AG04449 (cell line): ENCODE measurements around the gene MPZL1.

Experiments used
- CTCF ChIA-PET: fragments of 350-600 bp; formaldehyde crosslinking; extraction: SDS; loops from one replicate; lab custom pipeline; 2021; ENCODE audit warnings: antibody characterized with exemption; lab: Yijun Ruan, JAX
- POLR2A ChIA-PET: fragments of 400-600, 350-600 bp; formaldehyde crosslinking; extraction: SDS; loops from one replicate; lab custom pipeline; 2020; ENCODE audit warnings: antibody characterized with exemption, inconsistent platforms; lab: Yijun Ruan, JAX
- DNase-seq: peaks from one replicate; pipeline ENCODE4 v3.0.0-alpha.2; 2010; ENCODE audit warnings: low read depth, low spot score
- H3K4me3 ChIP-seq: 2 replicates; pipeline ENCODE4 v1.5.1; 2011; ENCODE audit warnings: low read depth, mild to moderate bottlenecking, control low read depth, low read length
- TF ChIP-seq, protein P1 (sequence below): IDR thresholded peaks from one replicate; pipeline ENCODE4 v1.5.1; 2011; ENCODE audit warnings: mild to moderate bottlenecking, moderate library complexity, low read length, control low read depth, inconsistent platforms; ENCODE audit not compliant: insufficient read depth; ENCODE audit errors: missing control alignments

The MPZL1 gene

DNA sequence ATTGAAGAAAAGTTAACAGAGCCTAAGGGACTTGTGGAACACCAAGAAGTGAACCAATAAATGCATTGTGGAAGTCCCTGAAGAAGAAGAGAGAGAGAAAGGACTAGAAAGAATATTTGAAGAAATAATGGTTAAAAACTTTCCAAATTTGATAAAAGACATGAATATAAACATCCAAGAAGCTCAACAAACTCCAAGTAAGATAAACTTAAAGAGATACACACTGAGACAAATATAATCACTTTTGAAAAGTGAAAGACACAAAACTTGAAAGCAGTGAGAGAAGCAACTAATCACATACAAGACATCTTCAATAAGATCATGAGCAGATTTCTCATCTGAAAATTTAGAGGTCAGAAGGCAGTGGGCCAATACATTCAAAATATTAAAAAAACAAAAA is 91.2 kb downstream of the MPZL1 start:
- CTCF ChIA-PET = interaction anchor here (0.8 to 1.7 kb wide), 2 partner anchors 10 to 13 kb away, joined by 3 read pairs; no protein-coding TSS in a partner anchor
- TF ChIP-seq, protein P1, sequence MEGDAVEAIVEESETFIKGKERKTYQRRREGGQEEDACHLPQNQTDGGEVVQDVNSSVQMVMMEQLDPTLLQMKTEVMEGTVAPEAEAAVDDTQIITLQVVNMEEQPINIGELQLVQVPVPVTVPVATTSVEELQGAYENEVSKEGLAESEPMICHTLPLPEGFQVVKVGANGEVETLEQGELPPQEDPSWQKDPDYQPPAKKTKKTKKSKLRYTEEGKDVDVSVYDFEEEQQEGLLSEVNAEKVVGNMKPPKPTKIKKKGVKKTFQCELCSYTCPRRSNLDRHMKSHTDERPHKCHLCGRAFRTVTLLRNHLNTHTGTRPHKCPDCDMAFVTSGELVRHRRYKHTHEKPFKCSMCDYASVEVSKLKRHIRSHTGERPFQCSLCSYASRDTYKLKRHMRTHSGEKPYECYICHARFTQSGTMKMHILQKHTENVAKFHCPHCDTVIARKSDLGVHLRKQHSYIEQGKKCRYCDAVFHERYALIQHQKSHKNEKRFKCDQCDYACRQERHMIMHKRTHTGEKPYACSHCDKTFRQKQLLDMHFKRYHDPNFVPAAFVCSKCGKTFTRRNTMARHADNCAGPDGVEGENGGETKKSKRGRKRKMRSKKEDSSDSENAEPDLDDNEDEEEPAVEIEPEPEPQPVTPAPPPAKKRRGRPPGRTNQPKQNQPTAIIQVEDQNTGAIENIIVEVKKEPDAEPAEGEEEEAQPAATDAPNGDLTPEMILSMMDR = no peak
- no peak overlapping the region for H3K4me3 ChIP-seq
- POLR2A ChIA-PET = no interaction called here
- no peak for DNase-seq

DNA sequence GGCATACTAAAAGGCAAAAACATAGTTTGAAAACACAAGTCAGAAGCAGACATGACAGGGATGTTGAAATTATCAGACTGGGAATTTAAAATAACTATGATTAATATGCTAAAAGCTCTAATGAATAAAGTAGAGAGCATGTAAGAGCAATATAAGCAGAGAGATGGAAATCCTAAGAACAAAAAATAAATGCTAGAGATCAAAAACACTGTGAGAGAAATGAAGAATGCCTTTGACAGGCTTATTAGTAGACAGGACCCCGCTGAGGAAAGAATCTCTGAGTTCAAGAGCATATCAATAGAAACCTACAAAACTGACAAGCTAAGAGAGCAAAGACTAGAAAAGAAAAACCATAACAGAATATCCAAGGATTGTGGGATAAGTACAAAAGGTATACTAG is 93.9 kb downstream of the MPZL1 start:
- DNase-seq = no peak
- POLR2A ChIA-PET = no interaction called here
- TF ChIP-seq, protein P1 = no peak
- H3K4me3 ChIP-seq = no peak overlapping the region
- CTCF ChIA-PET = interaction anchor here (1.2 to 4.3 kb wide), 4 partner anchors 8 to 13 kb away, joined by 3 to 15 read pairs (median 6); no protein-coding TSS in a partner anchor

DNA sequence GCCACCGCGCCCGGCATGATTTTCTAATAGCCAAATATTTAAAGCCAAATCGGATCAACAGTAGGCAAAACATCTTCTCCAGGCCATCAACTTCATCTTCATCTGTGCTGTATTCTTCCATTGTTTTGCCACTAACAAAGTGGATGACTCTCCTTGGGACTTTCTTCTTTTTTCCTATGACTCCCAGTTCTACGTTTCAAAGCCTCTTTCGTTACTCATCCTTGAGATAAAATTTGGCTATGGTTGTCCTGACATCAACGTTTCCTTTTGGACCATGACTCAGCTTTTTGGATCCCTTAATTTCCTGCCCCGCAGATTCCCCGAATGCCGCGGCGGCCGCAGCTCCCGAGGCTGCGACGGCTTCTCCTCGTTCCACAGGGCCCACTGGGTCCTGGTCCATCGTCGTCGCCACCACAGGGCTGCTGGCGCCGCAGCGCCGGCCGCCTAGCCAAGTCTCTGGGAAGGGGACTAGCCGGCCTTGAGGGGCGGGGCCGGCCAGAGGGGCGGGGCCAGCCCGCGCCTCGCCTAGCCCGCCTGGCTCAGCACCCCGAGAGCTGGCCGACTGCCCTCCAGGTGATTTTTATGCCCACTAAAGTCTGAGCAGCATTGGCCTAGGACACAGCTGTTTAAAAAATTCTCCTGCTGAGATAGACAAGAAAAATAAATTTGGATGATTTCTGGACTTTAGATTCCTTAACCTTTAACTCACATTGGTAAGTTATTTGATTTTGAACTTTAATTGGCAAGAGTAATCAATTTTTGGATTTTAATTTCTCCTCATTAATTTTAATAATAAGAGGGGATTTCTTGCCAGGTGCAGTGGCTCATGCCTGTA is 98.3 kb downstream of the MPZL1 start:
- peak overlapping the region; percentile 33; the same call in 1 of the 2 replicates for H3K4me3 ChIP-seq
- ChIA-PET POLR2A (interaction anchor here (0.8 kb wide), 1 partner anchor 84 kb away, joined by 3 read pairs; no protein-coding TSS in a partner anchor), CTCF (interaction anchor here (1.1 kb wide), 2 partner anchors 17 to 105 kb away, joined by 3 to 4 read pairs; no protein-coding TSS in a partner anchor)
- DNase-seq = peak; percentile 78
- TF ChIP-seq, protein P1 = no peak

DNA sequence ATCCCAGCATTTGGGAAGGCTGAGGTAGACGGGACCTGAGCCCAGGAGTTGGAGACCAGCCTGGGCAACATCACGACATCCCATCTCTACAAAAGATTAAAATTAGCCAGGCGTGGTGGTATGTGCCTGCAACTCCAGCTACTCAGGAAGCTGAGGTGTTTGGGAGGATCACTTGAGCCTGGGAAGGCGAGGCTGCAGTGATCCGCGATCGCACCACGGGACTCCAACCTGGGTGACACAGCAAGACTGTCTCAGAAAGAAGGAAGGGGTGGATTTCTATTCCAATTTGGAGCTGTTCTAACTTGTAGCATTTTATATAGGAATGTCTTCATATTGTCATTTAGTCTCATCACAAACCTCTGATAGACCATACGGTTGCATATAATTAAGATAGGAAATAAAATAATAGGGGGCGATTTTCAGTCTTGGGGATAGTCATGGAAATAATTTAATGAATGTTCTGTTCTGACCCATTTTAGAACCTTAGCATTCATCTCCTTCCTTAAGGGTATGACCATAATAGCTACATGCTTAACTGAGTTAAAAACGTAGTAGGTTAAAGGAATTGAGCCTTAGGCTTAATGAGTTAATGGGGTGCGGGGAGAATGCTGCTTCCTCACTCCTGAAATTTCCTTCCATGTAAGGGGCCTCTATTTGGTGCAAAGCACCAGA is 99.0 kb downstream of the MPZL1 start:
- no peak overlapping the region for H3K4me3 ChIP-seq
- ChIA-PET POLR2A (interaction anchor here (0.8 kb wide), 1 partner anchor 83 kb away, joined by 3 read pairs; no protein-coding TSS in a partner anchor), CTCF (interaction anchor here (1.1 kb wide), 2 partner anchors 18 to 106 kb away, joined by 3 to 4 read pairs; no protein-coding TSS in a partner anchor)
- TF ChIP-seq, protein P1 = no peak
- DNase-seq = no peak

DNA sequence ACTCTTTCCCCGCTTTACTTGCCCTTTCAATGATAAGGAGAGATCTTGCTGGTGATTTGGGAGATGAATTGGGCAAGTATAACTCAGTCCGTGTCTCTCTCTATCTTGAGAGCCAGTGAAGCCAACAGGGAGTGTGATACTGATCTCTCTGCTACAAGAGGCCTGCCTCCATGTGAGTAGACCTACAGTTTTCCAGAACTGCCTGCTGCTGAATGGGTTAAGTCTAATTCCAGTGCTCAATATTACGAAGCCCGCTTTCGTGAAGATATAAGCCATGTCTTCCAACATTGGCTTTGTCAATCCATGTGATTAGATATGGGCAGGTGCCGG is 99.5 kb downstream of the MPZL1 start:
- CTCF ChIA-PET = interaction anchor here (1.1 to 1.3 kb wide), 3 partner anchors 18 to 261 kb away, joined by 3 to 4 read pairs (median 4); no protein-coding TSS in a partner anchor
- no peak overlapping the region for H3K4me3 ChIP-seq
- POLR2A ChIA-PET = no interaction called here
- TF ChIP-seq, protein P1 = no peak
- DNase-seq = no peak
